GM12892 (cell line): ENCODE results near the gene HSPA8.

Experiments
- POLR2A ChIP-seq: IDR thresholded peaks from 2 replicates; pipeline ENCODE4 v1.6.1; 2011; ENCODE audit warnings: low read depth, low read length, control low read depth
- POLR2AphosphoS5 ChIP-seq: IDR thresholded peaks from 2 replicates; pipeline ENCODE4 v1.6.1; 2011; ENCODE audit warnings: low read depth, low read length, control low read depth
- TAF1 ChIP-seq: IDR thresholded peaks from 2 replicates; pipeline ENCODE4 v1.6.1; 2011; ENCODE audit warnings: low read depth, mild to moderate bottlenecking, control low read depth, low read length, borderline replicate concordance

- no peak for TF ChIP-seq POLR2A
- no peak for TF ChIP-seq POLR2AphosphoS5
- no peak for TF ChIP-seq TAF1
Observed at GRCh38 chr11:123104697-123105096, 42.8 kb upstream of the HSPA8 start.
